Panc1 (cell line): Measurements from ENCODE around the gene NLRP10.

ENCODE experiments used
- POLR2AphosphoS5 ChIP-seq: IDR thresholded peaks from 2 replicates; pipeline ENCODE4 v1.6.1; 2012; ENCODE audit warnings: mild to moderate bottlenecking, low read depth, low read length, moderate library complexity
- SIN3A ChIP-seq: IDR thresholded peaks from 2 replicates; pipeline ENCODE4 v1.6.1; 2012; ENCODE audit warnings: low read depth, mild to moderate bottlenecking, low read length, moderate library complexity, borderline replicate concordance; ENCODE audit not compliant: insufficient read depth
- TCF7L2 ChIP-seq: IDR thresholded peaks from 2 replicates; pipeline ENCODE4 v1.6.1; 2011; ENCODE audit warnings: mild to moderate bottlenecking, low read depth, low read length, inconsistent platforms
- TF ChIP-seq, protein P1 (sequence below): fragments of 450-650 bp; IDR thresholded peaks from 2 replicates; pipeline ENCODE4 v1.5.1; 2017; ENCODE audit warnings: mild to moderate bottlenecking
- TF ChIP-seq, protein P2 (sequence below), 2 experiments: IDR thresholded peaks; 2 replicates each; pipeline ENCODE4 v1.6.1; 2011 to 2012; ENCODE audit warnings: low read depth in 2 of 2, control low read depth in 1 of 2, low read length in 1 of 2, mild to moderate bottlenecking in 1 of 2, moderate library complexity in 1 of 2; ENCODE audit not compliant: insufficient read depth in 1 of 2

DNA sequence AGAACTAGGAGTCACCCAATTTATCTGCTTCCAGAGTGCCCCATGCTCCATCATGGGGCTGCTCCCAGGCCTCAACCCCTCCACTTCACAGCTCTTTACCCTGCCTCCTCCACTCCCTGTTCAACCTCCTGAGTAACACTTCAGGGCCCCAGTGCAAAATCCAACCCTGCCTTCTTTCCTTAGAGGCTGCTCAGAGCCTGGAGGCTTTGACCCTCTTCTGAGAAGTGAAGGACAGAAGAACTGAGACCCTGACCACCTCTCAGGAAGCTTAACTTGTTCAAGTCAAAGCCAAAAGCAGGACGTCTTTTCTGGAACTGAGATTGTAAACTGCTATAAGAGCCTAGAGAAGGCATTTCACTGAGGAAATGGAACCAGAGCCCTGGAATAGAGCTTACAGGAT lies 37.4 kb upstream of the NLRP10 start:
- TF ChIP-seq, protein P1, sequence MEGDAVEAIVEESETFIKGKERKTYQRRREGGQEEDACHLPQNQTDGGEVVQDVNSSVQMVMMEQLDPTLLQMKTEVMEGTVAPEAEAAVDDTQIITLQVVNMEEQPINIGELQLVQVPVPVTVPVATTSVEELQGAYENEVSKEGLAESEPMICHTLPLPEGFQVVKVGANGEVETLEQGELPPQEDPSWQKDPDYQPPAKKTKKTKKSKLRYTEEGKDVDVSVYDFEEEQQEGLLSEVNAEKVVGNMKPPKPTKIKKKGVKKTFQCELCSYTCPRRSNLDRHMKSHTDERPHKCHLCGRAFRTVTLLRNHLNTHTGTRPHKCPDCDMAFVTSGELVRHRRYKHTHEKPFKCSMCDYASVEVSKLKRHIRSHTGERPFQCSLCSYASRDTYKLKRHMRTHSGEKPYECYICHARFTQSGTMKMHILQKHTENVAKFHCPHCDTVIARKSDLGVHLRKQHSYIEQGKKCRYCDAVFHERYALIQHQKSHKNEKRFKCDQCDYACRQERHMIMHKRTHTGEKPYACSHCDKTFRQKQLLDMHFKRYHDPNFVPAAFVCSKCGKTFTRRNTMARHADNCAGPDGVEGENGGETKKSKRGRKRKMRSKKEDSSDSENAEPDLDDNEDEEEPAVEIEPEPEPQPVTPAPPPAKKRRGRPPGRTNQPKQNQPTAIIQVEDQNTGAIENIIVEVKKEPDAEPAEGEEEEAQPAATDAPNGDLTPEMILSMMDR = no peak
- TF ChIP-seq POLR2AphosphoS5 (no peak), SIN3A (no peak), TCF7L2 (no peak)
- TF ChIP-seq, protein P2, sequence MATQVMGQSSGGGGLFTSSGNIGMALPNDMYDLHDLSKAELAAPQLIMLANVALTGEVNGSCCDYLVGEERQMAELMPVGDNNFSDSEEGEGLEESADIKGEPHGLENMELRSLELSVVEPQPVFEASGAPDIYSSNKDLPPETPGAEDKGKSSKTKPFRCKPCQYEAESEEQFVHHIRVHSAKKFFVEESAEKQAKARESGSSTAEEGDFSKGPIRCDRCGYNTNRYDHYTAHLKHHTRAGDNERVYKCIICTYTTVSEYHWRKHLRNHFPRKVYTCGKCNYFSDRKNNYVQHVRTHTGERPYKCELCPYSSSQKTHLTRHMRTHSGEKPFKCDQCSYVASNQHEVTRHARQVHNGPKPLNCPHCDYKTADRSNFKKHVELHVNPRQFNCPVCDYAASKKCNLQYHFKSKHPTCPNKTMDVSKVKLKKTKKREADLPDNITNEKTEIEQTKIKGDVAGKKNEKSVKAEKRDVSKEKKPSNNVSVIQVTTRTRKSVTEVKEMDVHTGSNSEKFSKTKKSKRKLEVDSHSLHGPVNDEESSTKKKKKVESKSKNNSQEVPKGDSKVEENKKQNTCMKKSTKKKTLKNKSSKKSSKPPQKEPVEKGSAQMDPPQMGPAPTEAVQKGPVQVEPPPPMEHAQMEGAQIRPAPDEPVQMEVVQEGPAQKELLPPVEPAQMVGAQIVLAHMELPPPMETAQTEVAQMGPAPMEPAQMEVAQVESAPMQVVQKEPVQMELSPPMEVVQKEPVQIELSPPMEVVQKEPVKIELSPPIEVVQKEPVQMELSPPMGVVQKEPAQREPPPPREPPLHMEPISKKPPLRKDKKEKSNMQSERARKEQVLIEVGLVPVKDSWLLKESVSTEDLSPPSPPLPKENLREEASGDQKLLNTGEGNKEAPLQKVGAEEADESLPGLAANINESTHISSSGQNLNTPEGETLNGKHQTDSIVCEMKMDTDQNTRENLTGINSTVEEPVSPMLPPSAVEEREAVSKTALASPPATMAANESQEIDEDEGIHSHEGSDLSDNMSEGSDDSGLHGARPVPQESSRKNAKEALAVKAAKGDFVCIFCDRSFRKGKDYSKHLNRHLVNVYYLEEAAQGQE (IDR thresholded peaks at IDR 0.05; ENCODE audit: insufficient read depth in 1 of 2, low read depth in 2 of 2, low read length in 1 of 2) = no peak
